H1 (cell line): ENCODE measurements around the gene COMMD7. TPM values are rescaled to one million over a fixed set of nuclear protein-coding genes. Genes with fewer than 3 reads are reported as not detected.

Source experiments
- ASH2L ChIP-seq: fragments of 200-600, 300-600 bp; sonication (generic); IDR thresholded peaks from one replicate; pipeline ENCODE4 v1.7.1; 2017; ENCODE audit warnings: low read length
- CHD2 ChIP-seq: IDR thresholded peaks from 2 replicates; pipeline ENCODE4 v1.6.1; 2012; ENCODE audit warnings: low read length, improper control_type of control experiment
- HDAC2 ChIP-seq, 2 experiments: fragments of 300-600 bp in 1 of 2; sonication (generic) in 1 of 2; IDR thresholded peaks; 2 replicates each; pipeline ENCODE4 v1.6.1; 2011 to 2012; ENCODE audit warnings: low read depth in 2 of 2, low read length in 2 of 2, mild to moderate bottlenecking in 2 of 2, moderate library complexity in 2 of 2, borderline replicate concordance in 1 of 2, inconsistent platforms in 1 of 2
- HDAC6 ChIP-seq: IDR thresholded peaks from one replicate; pipeline ENCODE4 v1.7.1; 2012; ENCODE audit warnings: low read depth, mild to moderate bottlenecking, inconsistent platforms, low read length, moderate library complexity
- POLR2AphosphoS5 ChIP-seq: IDR thresholded peaks from 2 replicates; pipeline ENCODE4 v1.6.1; 2011; ENCODE audit warnings: low read depth, low read length
- SIRT6 ChIP-seq: IDR thresholded peaks from one replicate; pipeline ENCODE4 v1.7.1; 2012; ENCODE audit warnings: low read length, inconsistent platforms
- polyA plus RNA-seq, 7 experiments: library from polyadenylated mRNA; depleted of rRNA in 3 of 7; stranded (reverse) in 5 of 7; unstranded in 2 of 7; fragments of >200 nt in 5 of 7; fragments of 200-250 nt in 2 of 7; gene quantifications; 1 replicate in 5 of 7; 2 replicates in 1 of 7; 4 replicates in 1 of 7; pipeline versions ENCODE4 v1.2.1 to v1.2.3, GENCODE V29; 2011 to 2013; ENCODE audit warnings: missing spikeins in 2 of 7, mixed read lengths in 2 of 7
- total RNA-seq: library from RNA; stranded (reverse); fragmentation: NEBNext Ultra II Directional; extraction: Animal tissue kit (Norgen Biotek cat#: 25700); gene quantifications from 2 replicates; pipeline ENCODE4 v1.2.1, GENCODE V29; 2021

COMMD7 gene
- total and polyA plus RNA-seq, 2 of the 8 experiments (the other 6 are each of a cell fraction or from before 2014, with no cell fraction given): 39.4 to 48.9 TPM

DNA sequence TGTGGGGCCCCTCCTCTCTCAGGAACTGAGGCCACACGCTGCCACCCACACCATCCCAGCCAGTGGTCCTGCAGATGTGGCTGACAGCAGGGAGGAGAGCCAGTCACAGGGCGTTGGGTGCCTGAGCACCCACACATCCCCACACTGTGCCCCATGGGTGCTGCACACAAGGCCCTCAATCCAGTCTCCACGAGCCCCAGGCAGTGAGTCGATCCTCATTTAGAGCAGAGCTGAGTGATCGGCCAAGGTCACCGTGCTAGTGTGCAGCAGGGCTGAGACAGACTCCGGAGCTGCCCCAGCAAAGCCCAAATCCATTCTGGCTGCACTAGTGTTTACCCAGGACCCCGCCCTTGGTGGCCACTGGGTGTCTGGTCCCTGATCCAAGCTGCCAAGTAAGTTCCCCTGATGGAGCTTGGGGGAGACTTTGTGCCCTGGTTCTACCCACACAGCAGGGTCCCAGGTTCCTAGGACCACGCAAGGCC lies 78.5 kb downstream of the COMMD7 start (continued):
- no peak for TF ChIP-seq HDAC2 (IDR thresholded peaks at IDR 0.05; ENCODE audit: borderline replicate concordance in 1 of 2, low read depth in 2 of 2, low read length in 2 of 2)
- no peak for TF ChIP-seq POLR2AphosphoS5
- no peak for TF ChIP-seq HDAC6
- no peak for TF ChIP-seq CHD2
- TF ChIP-seq SIRT6: no peak
- no peak for TF ChIP-seq ASH2L
